GM23338 (cell line): Measurements from ENCODE around the gene LYSMD3. TPM values are rescaled to one million over a fixed set of nuclear protein-coding genes. Genes with fewer than 3 reads are reported as not detected.

Experiments used
- ATAC-seq: fragments of 200-7000 bp; cut with Tn5 transposase; 3 replicates; pipeline ENCODE4 v1.9.1; 2020
- DNase-seq: peaks from one replicate; pipeline ENCODE4 v3.0.0-alpha.2; 2015; ENCODE audit warnings: low spot score
- H2AFZ ChIP-seq: fragments of 200-600 bp; sonication (generic); 2 replicates; pipeline ENCODE4 v1.8.0; 2016; ENCODE audit warnings: antibody characterized with exemption, mild to moderate bottlenecking, moderate library complexity
- H3F3A ChIP-seq: fragments of 200-600 bp; sonication (generic); replicated peaks from 2 replicates; pipeline ENCODE4 v1.8.0; 2017; ENCODE audit warnings: antibody characterized with exemption, mixed run types, low read depth
- H3K27ac ChIP-seq: fragments of 200-600 bp; sonication (generic); 2 replicates; pipeline ENCODE4 v1.6.1; 2016; ENCODE audit warnings: low read depth
- H3K27me3 ChIP-seq: fragments of 200-600 bp; sonication (generic); 2 replicates; pipeline ENCODE4 v1.8.0; 2016; ENCODE audit warnings: mild to moderate bottlenecking, mixed run types, moderate library complexity; ENCODE audit not compliant: insufficient read depth
- H3K36me3 ChIP-seq: fragments of 200-600 bp; sonication (generic); 2 replicates; pipeline ENCODE4 v1.8.0; 2016; ENCODE audit warnings: mild to moderate bottlenecking; ENCODE audit not compliant: insufficient read depth
- H3K4me1 ChIP-seq: fragments of 200-600 bp; sonication (generic); 2 replicates; pipeline ENCODE4 v1.8.0; 2016; ENCODE audit warnings: mild to moderate bottlenecking, moderate library complexity; ENCODE audit not compliant: insufficient read depth
- H3K4me2 ChIP-seq: fragments of 200-600 bp; sonication (generic); 2 replicates; pipeline ENCODE4 v1.7.1; 2017; ENCODE audit warnings: mixed run types
- H3K4me3 ChIP-seq: fragments of 200-600 bp; sonication (generic); 2 replicates; pipeline ENCODE4 v1.6.1; 2016; ENCODE audit warnings: mixed run types
- H3K79me2 ChIP-seq: fragments of 200-600 bp; sonication (generic); replicated peaks from 2 replicates; pipeline ENCODE4 v1.8.0; 2017; ENCODE audit warnings: mild to moderate bottlenecking; ENCODE audit not compliant: insufficient read depth
- H3K9me2 ChIP-seq: fragments of 200-600 bp; sonication (generic); 2 replicates; pipeline ENCODE4 v1.8.0; 2017; ENCODE audit not compliant: insufficient read depth
- H4K20me1 ChIP-seq: fragments of 200-600 bp; sonication (generic); replicated peaks from 2 replicates; pipeline ENCODE4 v1.8.0; 2017; ENCODE audit warnings: mild to moderate bottlenecking; ENCODE audit not compliant: insufficient read depth
- H3K27ac Mint-ChIP-seq: 2 replicates; pipeline ENCODE4 v1.8.0; 2020; ENCODE audit warnings: inconsistent platforms, mild to moderate bottlenecking, moderate library complexity, mixed read lengths
- H3K27me3 Mint-ChIP-seq: 3 replicates; pipeline ENCODE4 v1.8.0; 2022; ENCODE audit warnings: low read depth, mild to moderate bottlenecking, moderate library complexity, mixed read lengths, inconsistent platforms; ENCODE audit not compliant: insufficient read depth, poor library complexity
- H3K36me3 Mint-ChIP-seq: 3 replicates; pipeline ENCODE4 v1.8.0; 2021; ENCODE audit warnings: low read depth, mild to moderate bottlenecking, inconsistent platforms, moderate library complexity, mixed read lengths
- H3K4me1 Mint-ChIP-seq: 3 replicates; pipeline ENCODE4 v1.8.0; 2020; ENCODE audit warnings: mild to moderate bottlenecking, inconsistent platforms, mixed read lengths
- H3K4me3 Mint-ChIP-seq: 3 replicates; pipeline ENCODE4 v1.8.0; 2021; ENCODE audit warnings: moderate library complexity, mild to moderate bottlenecking, inconsistent platforms, mixed read lengths
- H3K9me3 Mint-ChIP-seq: 3 replicates; pipeline ENCODE4 v1.8.0; 2020; ENCODE audit warnings: moderate library complexity, mild to moderate bottlenecking, inconsistent platforms, mixed read lengths
- CREB1 ChIP-seq: fragments of 250-450 bp; sonication (Bioruptor Pico); IDR thresholded peaks from 2 replicates; pipeline ENCODE4 v1.5.0; 2020; ENCODE audit warnings: low read depth, mild to moderate bottlenecking, moderate library complexity
- EZH2 ChIP-seq: fragments of 200-600 bp; sonication (generic); IDR thresholded peaks from one replicate; pipeline ENCODE4 v1.8.0; 2017; ENCODE audit warnings: antibody characterized with exemption, mild to moderate bottlenecking, low read depth; ENCODE audit not compliant: unreplicated experiment
- EZH2phosphoT487 ChIP-seq: fragments of 200-600 bp; sonication (generic); IDR thresholded peaks from one replicate; pipeline ENCODE4 v1.8.1; 2018; ENCODE audit warnings: antibody characterized with exemption; ENCODE audit not compliant: unreplicated experiment
- JUNB ChIP-seq: IDR thresholded peaks from one replicate; pipeline ENCODE4 v1.6.1; 2016; ENCODE audit warnings: antibody characterized with exemption; ENCODE audit not compliant: unreplicated experiment
- NANOG ChIP-seq: IDR thresholded peaks from 2 replicates; pipeline ENCODE4 v1.6.1; 2016; ENCODE audit warnings: antibody characterized with exemption, borderline replicate concordance
- POLR2AphosphoS5 ChIP-seq: IDR thresholded peaks from 2 replicates; pipeline ENCODE4 v1.6.1; 2016; ENCODE audit warnings: antibody characterized with exemption, low read depth
- STAT1 ChIP-seq: IDR thresholded peaks from one replicate; pipeline ENCODE4 v1.6.1; 2016; ENCODE audit warnings: antibody characterized with exemption; ENCODE audit not compliant: unreplicated experiment
- ZNF114 ChIP-seq: fragments of 250-450 bp; sonication (Bioruptor Pico); IDR thresholded peaks from 2 replicates; pipeline ENCODE4 v1.5.0; 2020; ENCODE audit warnings: mild to moderate bottlenecking, moderate library complexity
- ZNF331 ChIP-seq: fragments of 250-450 bp; sonication (Bioruptor Pico); IDR thresholded peaks from 2 replicates; pipeline ENCODE4 v1.5.0; 2020; ENCODE audit warnings: low read depth, mild to moderate bottlenecking, moderate library complexity
- polyA plus RNA-seq: library from polyadenylated mRNA; unstranded; fragments of >200 nt; fragmentation: Nextera tagmentation; extraction: Ambion mirVana; gene quantifications from 2 replicates; pipeline ENCODE4 v1.2.1, GENCODE V29; 2016
- total RNA-seq: library from RNA; depleted of rRNA; stranded (reverse); fragments of >200 nt; shearing (Covaris generic); gene quantifications from 2 replicates; pipeline ENCODE4 v1.2.3, GENCODE V29; 2014
- TF ChIP-seq, protein P1 (sequence below): IDR thresholded peaks from 2 replicates; pipeline ENCODE4 v1.6.1; 2016; ENCODE audit warnings: antibody characterized with exemption
- TF ChIP-seq, protein P2 (sequence below): fragments of 250-450 bp; sonication (Bioruptor Pico); IDR thresholded peaks from 2 replicates; pipeline ENCODE4 v1.5.0; 2020; ENCODE audit warnings: mild to moderate bottlenecking, moderate library complexity
- TF ChIP-seq, protein P3 (sequence below), 2 experiments: fragments of 200-600 bp in 1 of 2; sonication (generic) in 1 of 2; conservative IDR thresholded peaks; 2 replicates each; pipeline versions ENCODE4 v1.5.1 to v1.6.1; 2016 to 2017; ENCODE audit warnings: antibody characterized with exemption in 2 of 2, low read depth in 2 of 2, mild to moderate bottlenecking in 2 of 2, moderate library complexity in 1 of 2
- TF ChIP-seq, protein P4 (sequence below): IDR thresholded peaks from one replicate; pipeline ENCODE4 v1.6.1; 2018; ENCODE audit warnings: antibody characterized with exemption; ENCODE audit not compliant: unreplicated experiment

Gene LYSMD3
- total and polyA plus RNA-seq, 2 experiments from 2014 or later: 10.7 to 19.6 TPM

DNA sequence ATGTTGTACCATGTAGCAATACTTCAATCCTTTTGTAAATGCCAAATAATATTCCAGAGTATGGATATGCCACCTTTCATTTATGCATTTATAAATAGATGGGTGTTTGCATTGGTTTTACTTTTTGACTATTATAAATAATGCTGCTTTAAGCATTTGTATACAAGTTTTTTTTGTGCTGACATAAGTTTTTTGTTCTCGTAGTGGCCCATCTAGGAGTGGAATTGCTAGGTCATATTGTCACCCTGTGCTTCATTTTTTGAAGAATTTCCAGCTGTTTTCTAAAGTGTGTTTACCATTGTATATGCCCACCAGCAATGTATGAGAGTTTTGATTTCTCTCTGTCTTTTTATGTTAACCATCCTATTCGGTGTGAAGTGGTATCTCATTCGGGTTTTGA is 36.1 kb upstream of the LYSMD3 start:
- peaks cover 95% of the 10 kb centered on the region for H3K79me2 ChIP-seq
- H3K4me2 ChIP-seq: no peak overlapping the region; the same call in 1 of the 2 replicates
- Mint-ChIP-seq H3K9me3 (peaks cover 37% of the 10 kb centered on the region), H3K4me1 (peaks cover 51% of the 10 kb centered on the region), H3K36me3 (peaks cover 46% of the 10 kb centered on the region), H3K4me3 (no peak overlapping the region; the same call in 2 of the 3 replicates), H3K27me3 (no peaks in the 10 kb centered on the region), H3K27ac (no peak overlapping the region; the same call in 1 of the 2 replicates)
- H3K27ac ChIP-seq: no peak overlapping the region
- H3K27me3 ChIP-seq: no peaks in the 10 kb centered on the region
- ATAC-seq (no peak), DNase-seq (no peak)
- no peak overlapping the region for H3K4me3 ChIP-seq
- H3F3A ChIP-seq: 0 out of 2 replicates have a peak, but pooled peaks cover 3% of the 10 kb centered on the region
- no peaks in the 10 kb centered on the region for H3K36me3 ChIP-seq
- H3K4me1 ChIP-seq: peaks cover 62% of the 10 kb centered on the region
- H3K9me2 ChIP-seq: no peaks in the 10 kb centered on the region
- TF ChIP-seq EZH2 (no peak), JUNB (no peak), CREB1 (CRISPR knock-in tag) (no peak), NANOG (no peak), ZNF331 (CRISPR knock-in tag) (no peak), EZH2phosphoT487 (no peak), ZNF114 (CRISPR knock-in tag) (no peak), POLR2AphosphoS5 (no peak), STAT1 (no peak)
- TF ChIP-seq, protein P1, sequence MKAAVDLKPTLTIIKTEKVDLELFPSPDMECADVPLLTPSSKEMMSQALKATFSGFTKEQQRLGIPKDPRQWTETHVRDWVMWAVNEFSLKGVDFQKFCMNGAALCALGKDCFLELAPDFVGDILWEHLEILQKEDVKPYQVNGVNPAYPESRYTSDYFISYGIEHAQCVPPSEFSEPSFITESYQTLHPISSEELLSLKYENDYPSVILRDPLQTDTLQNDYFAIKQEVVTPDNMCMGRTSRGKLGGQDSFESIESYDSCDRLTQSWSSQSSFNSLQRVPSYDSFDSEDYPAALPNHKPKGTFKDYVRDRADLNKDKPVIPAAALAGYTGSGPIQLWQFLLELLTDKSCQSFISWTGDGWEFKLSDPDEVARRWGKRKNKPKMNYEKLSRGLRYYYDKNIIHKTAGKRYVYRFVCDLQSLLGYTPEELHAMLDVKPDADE: no peak
- TF ChIP-seq, protein P2, sequence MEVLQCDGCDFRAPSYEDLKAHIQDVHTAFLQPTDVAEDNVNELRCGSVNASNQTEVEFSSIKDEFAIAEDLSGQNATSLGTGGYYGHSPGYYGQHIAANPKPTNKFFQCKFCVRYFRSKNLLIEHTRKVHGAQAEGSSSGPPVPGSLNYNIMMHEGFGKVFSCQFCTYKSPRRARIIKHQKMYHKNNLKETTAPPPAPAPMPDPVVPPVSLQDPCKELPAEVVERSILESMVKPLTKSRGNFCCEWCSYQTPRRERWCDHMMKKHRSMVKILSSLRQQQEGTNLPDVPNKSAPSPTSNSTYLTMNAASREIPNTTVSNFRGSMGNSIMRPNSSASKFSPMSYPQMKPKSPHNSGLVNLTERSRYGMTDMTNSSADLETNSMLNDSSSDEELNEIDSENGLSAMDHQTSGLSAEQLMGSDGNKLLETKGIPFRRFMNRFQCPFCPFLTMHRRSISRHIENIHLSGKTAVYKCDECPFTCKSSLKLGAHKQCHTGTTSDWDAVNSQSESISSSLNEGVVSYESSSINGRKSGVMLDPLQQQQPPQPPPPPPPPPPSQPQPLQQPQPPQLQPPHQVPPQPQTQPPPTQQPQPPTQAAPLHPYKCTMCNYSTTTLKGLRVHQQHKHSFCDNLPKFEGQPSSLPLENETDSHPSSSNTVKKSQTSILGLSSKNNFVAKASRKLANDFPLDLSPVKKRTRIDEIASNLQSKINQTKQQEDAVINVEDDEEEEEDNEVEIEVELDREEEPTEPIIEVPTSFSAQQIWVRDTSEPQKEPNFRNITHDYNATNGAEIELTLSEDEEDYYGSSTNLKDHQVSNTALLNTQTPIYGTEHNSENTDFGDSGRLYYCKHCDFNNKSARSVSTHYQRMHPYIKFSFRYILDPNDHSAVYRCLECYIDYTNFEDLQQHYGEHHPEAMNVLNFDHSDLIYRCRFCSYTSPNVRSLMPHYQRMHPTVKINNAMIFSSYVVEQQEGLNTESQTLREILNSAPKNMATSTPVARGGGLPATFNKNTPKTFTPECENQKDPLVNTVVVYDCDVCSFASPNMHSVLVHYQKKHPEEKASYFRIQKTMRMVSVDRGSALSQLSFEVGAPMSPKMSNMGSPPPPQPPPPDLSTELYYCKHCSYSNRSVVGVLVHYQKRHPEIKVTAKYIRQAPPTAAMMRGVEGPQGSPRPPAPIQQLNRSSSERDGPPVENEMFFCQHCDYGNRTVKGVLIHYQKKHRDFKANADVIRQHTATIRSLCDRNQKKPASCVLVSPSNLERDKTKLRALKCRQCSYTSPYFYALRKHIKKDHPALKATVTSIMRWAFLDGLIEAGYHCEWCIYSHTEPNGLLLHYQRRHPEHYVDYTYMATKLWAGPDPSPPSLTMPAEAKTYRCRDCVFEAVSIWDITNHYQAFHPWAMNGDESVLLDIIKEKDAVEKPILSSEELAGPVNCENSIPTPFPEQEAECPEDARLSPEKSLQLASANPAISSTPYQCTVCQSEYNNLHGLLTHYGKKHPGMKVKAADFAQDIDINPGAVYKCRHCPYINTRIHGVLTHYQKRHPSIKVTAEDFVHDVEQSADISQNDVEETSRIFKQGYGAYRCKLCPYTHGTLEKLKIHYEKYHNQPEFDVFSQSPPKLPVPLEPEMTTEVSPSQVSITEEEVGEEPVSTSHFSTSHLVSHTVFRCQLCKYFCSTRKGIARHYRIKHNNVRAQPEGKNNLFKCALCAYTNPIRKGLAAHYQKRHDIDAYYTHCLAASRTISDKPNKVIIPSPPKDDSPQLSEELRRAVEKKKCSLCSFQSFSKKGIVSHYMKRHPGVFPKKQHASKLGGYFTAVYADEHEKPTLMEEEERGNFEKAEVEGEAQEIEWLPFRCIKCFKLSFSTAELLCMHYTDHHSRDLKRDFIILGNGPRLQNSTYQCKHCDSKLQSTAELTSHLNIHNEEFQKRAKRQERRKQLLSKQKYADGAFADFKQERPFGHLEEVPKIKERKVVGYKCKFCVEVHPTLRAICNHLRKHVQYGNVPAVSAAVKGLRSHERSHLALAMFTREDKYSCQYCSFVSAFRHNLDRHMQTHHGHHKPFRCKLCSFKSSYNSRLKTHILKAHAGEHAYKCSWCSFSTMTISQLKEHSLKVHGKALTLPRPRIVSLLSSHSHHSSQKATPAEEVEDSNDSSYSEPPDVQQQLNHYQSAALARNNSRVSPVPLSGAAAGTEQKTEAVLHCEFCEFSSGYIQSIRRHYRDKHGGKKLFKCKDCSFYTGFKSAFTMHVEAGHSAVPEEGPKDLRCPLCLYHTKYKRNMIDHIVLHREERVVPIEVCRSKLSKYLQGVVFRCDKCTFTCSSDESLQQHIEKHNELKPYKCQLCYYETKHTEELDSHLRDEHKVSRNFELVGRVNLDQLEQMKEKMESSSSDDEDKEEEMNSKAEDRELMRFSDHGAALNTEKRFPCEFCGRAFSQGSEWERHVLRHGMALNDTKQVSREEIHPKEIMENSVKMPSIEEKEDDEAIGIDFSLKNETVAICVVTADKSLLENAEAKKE (CRISPR knock-in tag): no peak
- TF ChIP-seq, protein P3, sequence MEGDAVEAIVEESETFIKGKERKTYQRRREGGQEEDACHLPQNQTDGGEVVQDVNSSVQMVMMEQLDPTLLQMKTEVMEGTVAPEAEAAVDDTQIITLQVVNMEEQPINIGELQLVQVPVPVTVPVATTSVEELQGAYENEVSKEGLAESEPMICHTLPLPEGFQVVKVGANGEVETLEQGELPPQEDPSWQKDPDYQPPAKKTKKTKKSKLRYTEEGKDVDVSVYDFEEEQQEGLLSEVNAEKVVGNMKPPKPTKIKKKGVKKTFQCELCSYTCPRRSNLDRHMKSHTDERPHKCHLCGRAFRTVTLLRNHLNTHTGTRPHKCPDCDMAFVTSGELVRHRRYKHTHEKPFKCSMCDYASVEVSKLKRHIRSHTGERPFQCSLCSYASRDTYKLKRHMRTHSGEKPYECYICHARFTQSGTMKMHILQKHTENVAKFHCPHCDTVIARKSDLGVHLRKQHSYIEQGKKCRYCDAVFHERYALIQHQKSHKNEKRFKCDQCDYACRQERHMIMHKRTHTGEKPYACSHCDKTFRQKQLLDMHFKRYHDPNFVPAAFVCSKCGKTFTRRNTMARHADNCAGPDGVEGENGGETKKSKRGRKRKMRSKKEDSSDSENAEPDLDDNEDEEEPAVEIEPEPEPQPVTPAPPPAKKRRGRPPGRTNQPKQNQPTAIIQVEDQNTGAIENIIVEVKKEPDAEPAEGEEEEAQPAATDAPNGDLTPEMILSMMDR (conservative IDR thresholded peaks at IDR 0.05; ENCODE audit: low read depth in 2 of 2): no peak
- TF ChIP-seq, protein P4, sequence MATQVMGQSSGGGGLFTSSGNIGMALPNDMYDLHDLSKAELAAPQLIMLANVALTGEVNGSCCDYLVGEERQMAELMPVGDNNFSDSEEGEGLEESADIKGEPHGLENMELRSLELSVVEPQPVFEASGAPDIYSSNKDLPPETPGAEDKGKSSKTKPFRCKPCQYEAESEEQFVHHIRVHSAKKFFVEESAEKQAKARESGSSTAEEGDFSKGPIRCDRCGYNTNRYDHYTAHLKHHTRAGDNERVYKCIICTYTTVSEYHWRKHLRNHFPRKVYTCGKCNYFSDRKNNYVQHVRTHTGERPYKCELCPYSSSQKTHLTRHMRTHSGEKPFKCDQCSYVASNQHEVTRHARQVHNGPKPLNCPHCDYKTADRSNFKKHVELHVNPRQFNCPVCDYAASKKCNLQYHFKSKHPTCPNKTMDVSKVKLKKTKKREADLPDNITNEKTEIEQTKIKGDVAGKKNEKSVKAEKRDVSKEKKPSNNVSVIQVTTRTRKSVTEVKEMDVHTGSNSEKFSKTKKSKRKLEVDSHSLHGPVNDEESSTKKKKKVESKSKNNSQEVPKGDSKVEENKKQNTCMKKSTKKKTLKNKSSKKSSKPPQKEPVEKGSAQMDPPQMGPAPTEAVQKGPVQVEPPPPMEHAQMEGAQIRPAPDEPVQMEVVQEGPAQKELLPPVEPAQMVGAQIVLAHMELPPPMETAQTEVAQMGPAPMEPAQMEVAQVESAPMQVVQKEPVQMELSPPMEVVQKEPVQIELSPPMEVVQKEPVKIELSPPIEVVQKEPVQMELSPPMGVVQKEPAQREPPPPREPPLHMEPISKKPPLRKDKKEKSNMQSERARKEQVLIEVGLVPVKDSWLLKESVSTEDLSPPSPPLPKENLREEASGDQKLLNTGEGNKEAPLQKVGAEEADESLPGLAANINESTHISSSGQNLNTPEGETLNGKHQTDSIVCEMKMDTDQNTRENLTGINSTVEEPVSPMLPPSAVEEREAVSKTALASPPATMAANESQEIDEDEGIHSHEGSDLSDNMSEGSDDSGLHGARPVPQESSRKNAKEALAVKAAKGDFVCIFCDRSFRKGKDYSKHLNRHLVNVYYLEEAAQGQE: no peak
- no peak overlapping the region for H2AFZ ChIP-seq
- peaks cover 13% of the 10 kb centered on the region for H4K20me1 ChIP-seq
